ENCODE measurements around the gene FSTL3. TPM values are rescaled to one million over a fixed set of nuclear protein-coding genes. Genes with fewer than 3 reads are reported as not detected.

The FSTL3 gene
- total RNA-seq, 4 donors from 2014 or later = 582 to 977 (median 642) TPM

- Histone ChIP-seq H3K4me1 (peaks cover 4 to 50% (median 23%) of the 10 kb centered on the region in 4 donors), H3K4me3 (peak overlapping the region in 1 of 4 donors; percentile 33), H3K27me3 (no peaks in the 10 kb centered on the region), H3K9me3 (peaks cover 0 to 2% (median 0%) of the 10 kb centered on the region in 4 donors), H3K27ac (peak overlapping the region; percentile 60 to 93 (median 87)), H3K36me3 (peaks cover 0 to 6% (median 0%) of the 10 kb centered on the region in 3 donors)
- TF ChIP-seq POLR2A (IDR thresholded peaks at IDR 0.05) = peak in 1 of 2 donors; percentile 20
- no peak for TF ChIP-seq CTCF (IDR thresholded peaks at IDR 0.05)
- TF ChIP-seq EP300 (IDR thresholded peaks at IDR 0.05) = peak in 1 of 2 donors; percentile 59
- WGBS, 2 donors = 21 to 27% methylated on average over 15 to 17 of the region's 58 CpGs
- no peak for DNase-seq (ENCODE audit: low spot score in 2 of 2)
Observed at GRCh38 chr19:720345-721160, 44.4 kb downstream of the FSTL3 start.

- H3K27me3 ChIP-seq = no peaks in the 10 kb centered on the region
- no peak for DNase-seq (ENCODE audit: low spot score in 2 of 2)
- TF ChIP-seq CTCF (IDR thresholded peaks at IDR 0.05) = no peak
- TF ChIP-seq POLR2A (IDR thresholded peaks at IDR 0.05) = no peak
- TF ChIP-seq EP300 (IDR thresholded peaks at IDR 0.05) = no peak
- H3K27ac ChIP-seq = peak overlapping the region in 3 of 4 donors; percentile 26 to 73 (median 56)
- H3K9me3 ChIP-seq = no peaks in the 10 kb centered on the region
- H3K36me3 ChIP-seq = peaks cover 0 to 20% (median 0%) of the 10 kb centered on the region in 3 donors
- H3K4me3 ChIP-seq = no peak overlapping the region
- WGBS, 2 donors = 28 to 42% methylated on average over 17 of the region's 17 CpGs
- H3K4me1 ChIP-seq = peaks cover 4 to 57% (median 23%) of the 10 kb centered on the region in 4 donors
Observed at GRCh38 chr19:722553-723101, 46.4 kb downstream of the FSTL3 start.

- H3K4me3 ChIP-seq = no peak overlapping the region
- TF ChIP-seq POLR2A (IDR thresholded peaks at IDR 0.05) (no peak), EP300 (IDR thresholded peaks at IDR 0.05) (no peak), CTCF (IDR thresholded peaks at IDR 0.05) (no peak)
- WGBS, 2 donors = 47 to 63% methylated on average over 10 to 13 of the region's 13 CpGs
- no peaks in the 10 kb centered on the region for H3K27me3 ChIP-seq
- no peak for DNase-seq (ENCODE audit: low spot score in 2 of 2)
- no peaks in the 10 kb centered on the region for H3K9me3 ChIP-seq
- peak overlapping the region in 3 of 4 donors; percentile 40 to 73 (median 56) for H3K27ac ChIP-seq
- peaks cover 0 to 21% (median 0%) of the 10 kb centered on the region in 3 donors for H3K36me3 ChIP-seq
- peaks cover 4 to 59% (median 23%) of the 10 kb centered on the region in 4 donors for H3K4me1 ChIP-seq
Observed at GRCh38 chr19:723247-723646, 47.1 kb downstream of the FSTL3 start.

- peaks cover 0 to 23% (median 0%) of the 10 kb centered on the region in 3 donors for H3K36me3 ChIP-seq
- no peaks in the 10 kb centered on the region for H3K9me3 ChIP-seq
- no peaks in the 10 kb centered on the region for H3K27me3 ChIP-seq
- peak overlapping the region in 1 of 4 donors; percentile 73 for H3K27ac ChIP-seq
- WGBS, 2 donors = 84 to 91% methylated on average over 18 of the region's 18 CpGs
- no peak overlapping the region for H3K4me3 ChIP-seq
- peaks cover 4 to 54% (median 19%) of the 10 kb centered on the region in 4 donors for H3K4me1 ChIP-seq
- no peak for TF ChIP-seq EP300 (IDR thresholded peaks at IDR 0.05)
- no peak for TF ChIP-seq CTCF (IDR thresholded peaks at IDR 0.05)
- no peak for TF ChIP-seq POLR2A (IDR thresholded peaks at IDR 0.05)
- no peak for DNase-seq (ENCODE audit: low spot score in 2 of 2)
Observed at GRCh38 chr19:723714-724113, 47.5 kb downstream of the FSTL3 start.

All from tibial nerve (tissue), 4 donors.